NCI-H748 (cell line): ENCODE results near the gene GNB3.

Source experiments
- DNase-seq: peaks from one replicate; lab custom pipeline; 2025; ENCODE audit not compliant: unreplicated experiment; lab: John Stamatoyannopoulos, UW

The GNB3 gene

DNA sequence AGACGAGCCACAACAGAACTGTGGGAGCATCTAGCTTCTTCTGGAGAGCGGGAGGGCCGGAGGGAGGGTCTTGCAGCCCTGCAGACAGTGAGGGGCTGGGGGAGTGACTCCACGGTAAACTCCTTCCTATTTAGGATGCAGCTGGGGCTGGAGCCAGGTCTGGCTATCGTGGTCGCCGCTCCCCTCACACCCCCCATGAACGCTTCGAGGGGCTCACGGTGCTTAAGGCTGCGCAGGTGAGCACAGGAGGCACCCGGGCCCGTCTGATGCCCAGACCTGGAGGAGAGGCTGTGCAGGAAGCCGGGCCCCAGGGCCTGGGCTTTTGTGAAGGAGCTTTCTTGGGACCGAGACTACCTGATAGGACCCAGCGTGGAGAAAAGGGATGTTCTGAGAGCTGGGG, 3.9 kb upstream of the GNB3 start:
- no peak for DNase-seq

DNA sequence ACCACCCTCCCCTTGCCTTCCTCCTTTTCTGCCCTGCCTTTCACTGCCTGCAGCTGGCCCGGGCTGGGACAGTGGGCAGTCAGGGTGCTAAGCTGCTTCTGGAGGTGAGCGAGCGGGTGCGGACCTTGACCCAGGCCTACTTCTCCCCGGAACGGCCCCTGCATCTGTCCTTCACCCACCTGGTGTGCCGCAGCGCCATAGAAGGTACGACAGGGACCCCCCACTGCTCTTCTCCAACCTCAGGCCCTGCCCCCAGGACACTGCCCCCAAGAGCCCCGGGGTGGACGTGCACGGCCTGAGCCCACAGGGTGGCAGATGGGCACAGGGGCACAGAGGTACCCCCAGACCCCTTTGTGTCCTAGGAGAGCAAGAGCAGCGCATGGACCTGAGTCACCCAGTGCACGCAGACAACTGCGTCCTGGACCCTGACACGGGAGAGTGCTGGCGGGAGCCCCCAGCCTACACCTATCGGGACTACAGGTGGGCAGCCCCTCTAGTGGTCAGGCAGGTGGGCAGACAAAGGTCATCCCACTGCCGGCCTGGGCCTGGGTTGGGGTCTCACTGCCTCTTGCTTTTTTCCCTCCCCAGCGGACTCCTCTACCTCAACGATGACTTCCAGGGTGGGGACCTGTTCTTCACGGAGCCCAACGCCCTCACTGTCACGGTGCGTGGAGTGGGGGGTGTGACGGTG, 3.2 kb upstream of the GNB3 start:
- DNase-seq = no peak

DNA sequence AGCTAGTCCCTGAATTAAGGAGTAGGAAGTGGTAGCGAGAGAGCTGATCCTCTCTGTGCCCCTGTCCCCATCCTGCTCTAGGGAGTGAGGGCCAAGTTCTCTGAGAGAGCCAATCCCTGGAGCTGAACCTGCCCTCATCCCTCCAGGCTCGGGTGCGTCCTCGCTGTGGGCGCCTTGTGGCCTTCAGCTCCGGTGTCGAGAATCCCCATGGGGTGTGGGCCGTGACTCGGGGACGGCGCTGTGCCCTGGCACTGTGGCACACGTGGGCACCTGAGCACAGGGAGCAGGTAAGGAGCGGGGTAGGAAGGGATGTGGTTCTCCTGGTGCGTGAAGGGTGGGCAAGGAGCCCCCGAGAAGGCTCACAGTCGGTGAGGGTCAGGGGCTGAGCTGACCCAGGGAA, 1.9 kb upstream of the GNB3 start:
- DNase-seq = no peak

DNA sequence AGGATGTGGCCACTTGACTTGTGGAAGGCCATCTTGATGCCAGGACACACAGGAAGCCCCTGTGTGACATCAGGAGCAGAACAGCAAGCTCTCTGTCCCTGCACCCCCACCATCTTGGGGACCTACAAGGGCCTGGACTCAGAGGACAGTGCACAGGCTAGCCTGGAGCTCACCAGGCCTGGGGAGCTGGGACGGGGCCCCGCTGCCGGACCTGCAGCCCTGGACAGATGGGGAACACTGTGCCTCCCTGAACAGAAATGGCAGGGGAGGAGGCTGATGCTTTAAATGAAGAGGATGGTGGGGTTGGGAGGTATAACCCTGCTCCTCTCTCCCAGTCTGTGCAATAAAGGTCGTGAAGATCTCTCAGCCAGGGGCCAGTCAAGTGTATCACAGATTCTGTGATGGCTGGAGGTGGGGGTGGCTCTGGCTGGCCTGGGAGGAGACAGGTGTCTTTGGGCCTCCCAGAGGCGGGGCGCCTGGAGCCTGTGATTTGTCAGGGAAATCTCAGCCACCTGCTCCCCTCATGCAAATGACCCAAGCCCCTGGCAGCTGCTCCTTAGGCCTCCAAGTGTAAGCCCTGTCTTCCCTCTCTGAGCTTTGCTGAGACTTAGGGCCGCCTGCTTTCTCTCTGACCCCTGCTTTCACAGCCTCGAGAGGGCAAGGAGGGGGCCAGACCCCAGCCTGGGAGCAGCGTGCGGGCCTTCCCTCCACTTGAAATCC, 1.1 kb upstream of the GNB3 start:
- DNase-seq = peak; percentile 19

DNA sequence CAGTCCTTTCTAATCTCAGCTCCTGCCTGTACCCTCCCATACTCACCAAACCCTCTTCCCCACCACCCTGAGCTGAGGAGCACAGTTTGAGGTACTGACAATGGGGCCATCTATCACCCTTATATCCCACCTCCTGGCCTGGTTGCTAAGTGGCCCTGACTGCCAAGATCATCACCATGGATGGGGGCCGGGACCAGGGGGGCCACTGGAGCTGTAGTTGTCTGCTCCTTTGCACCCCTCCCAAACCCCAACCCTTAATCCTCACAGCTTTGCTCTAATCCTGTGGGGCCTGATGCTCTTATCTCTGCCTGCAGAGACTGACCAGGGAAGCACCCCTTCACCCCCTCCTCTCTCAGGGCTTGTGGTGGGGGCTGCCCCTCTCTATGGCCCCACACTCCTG, 395 bp upstream of the GNB3 start:
- no peak for DNase-seq

DNA sequence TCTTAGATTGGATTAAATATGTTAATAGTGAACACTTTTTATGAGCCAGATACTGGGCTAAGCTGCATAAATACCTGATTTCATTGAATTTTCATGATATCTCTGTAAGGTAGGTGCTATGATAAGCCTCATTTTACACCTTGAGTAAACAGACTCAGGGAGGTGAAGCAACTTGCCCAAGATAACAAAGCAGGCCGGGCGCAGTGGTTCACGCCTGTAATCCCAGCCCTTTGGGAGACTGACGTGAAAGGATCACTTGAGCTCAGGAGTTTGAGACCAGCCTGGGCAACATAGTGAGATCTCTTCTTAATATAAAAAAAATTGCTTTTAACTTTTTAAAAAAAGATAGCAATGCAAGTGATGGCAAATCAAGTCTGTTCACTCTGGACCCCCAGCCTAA, 1.4 kb downstream of the GNB3 start:
- no peak for DNase-seq

DNA sequence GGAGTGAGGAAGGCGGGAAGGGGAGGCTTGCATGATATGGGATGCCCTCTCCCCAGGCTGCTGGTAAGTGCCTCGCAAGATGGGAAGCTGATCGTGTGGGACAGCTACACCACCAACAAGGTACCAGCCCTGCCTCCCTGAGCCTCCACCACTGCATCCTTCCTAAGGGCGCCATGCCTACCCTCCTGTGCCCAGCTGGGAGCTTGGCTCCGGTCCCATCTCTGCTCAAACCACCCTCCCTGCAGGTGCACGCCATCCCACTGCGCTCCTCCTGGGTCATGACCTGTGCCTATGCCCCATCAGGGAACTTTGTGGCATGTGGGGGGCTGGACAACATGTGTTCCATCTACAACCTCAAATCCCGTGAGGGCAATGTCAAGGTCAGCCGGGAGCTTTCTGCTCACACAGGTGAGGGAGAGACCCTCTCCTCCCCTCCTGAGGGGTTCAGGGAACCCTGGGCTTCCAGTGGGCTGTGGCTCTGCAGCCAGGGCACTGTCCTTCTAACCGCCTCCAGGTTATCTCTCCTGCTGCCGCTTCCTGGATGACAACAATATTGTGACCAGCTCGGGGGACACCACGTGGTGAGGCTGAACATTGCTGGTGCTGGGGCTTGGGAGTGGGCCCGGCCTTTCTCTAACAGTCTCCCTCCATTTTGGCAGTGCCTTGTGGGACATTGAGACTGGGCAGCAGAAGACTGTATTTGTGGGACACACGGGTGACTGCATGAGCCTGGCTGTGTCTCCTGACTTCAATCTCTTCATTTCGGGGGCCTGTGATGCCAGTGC, 2.6 kb downstream of the GNB3 start:
- no peak for DNase-seq

DNA sequence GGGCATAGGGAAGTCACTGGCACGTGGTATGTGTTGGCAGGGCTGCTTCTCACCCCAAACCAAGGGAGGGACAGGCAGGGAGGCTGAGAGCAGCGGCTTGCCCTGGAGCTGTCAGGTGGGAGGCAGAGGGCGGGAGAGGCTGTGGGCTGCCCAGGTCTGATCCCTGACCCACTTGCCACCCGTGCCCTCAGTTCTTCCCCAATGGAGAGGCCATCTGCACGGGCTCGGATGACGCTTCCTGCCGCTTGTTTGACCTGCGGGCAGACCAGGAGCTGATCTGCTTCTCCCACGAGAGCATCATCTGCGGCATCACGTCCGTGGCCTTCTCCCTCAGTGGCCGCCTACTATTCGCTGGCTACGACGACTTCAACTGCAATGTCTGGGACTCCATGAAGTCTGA, 4.7 kb downstream of the GNB3 start:
- no peak for DNase-seq

DNA sequence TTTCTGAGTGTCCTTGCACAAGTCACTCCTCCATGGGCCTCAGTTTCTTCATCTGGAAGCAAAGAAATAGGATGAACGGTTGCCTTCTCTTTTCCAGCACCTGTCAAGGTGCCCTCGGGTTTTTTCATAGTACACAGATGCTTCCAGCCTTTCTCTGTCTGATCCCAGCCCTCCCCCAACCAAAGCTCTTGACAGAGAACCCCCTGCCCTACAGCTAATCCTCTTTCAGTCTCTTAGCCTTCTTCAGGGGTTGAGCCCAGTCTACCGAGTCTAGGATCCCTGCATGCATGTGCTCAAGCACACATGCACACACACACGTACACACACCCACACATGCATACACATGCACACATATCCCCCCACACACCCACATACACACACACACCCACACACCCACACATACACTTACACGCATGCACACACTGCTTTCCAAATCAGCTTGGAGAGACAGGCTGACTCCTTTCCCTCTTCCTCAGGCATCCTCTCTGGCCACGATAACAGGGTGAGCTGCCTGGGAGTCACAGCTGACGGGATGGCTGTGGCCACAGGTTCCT, 5.7 kb downstream of the GNB3 start:
- no peak for DNase-seq

DNA sequence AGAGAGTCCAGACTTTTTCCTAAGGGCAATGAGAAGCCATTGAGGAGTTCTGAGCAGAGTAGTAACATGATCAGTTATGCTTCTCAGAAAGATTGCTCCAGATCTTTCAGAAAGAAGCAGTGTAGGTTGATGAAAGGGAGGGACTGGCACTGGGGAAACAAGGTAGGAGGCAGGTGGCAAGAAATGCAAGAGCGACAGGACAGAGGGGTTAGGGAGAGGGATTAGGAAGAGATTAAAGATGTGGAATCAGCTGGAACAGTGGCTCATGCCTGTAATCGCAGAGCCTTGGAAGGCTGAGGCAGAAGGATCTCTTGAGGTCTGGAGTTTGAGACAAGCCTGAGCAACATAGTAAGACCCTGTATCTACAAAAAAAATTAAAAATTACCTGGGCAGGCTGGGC, 7.0 kb downstream of the GNB3 start:
- DNase-seq = no peak

DNA sequence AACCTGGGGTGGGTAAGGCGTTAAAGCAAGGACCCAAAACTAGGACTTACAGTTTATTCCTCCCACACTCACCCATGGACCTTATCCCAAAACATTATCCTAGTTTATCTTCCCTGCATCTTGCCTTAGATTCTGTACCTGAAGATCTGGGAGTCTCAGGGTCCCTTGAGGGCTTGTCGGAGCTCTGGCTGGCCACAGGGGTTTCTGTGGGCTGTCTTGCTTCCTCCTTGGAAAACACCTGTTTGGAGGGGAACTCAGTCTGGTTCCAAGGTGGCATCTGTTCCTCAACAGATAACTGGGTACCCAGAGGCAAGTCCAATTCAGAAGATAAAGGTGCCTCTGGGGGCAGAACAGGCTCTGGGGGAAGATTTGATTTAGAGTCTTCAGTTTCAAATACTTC, 8.7 kb downstream of the GNB3 start:
- no peak for DNase-seq

DNA sequence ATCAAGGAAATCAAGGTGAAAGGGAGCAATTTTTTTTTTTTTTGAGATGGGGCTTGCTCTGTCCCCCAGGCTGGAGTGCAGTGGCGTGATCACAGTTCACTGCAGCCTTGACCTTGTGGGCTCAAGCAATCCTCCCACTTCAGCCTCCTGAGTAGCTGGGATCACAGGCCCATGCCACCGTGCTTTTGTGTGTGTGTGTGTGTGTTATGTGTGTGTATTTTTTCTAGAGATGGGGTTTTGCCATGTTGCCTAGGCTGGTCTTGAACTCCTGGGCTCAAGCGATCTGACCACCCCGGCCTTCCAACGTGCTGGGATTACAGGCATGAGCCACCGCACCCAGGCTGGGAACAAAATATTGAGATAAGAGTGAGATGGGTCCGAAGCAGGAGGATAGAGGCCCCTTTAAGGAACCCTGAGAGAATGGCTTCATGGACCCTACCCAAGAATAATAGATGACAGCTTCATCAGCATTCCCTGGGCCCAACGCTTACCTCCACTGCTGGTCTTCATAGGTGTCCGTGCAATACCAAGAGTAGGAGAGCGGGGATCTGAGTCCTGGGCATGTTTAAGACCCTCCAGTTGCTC, 9.3 kb downstream of the GNB3 start:
- DNase-seq = no peak

DNA sequence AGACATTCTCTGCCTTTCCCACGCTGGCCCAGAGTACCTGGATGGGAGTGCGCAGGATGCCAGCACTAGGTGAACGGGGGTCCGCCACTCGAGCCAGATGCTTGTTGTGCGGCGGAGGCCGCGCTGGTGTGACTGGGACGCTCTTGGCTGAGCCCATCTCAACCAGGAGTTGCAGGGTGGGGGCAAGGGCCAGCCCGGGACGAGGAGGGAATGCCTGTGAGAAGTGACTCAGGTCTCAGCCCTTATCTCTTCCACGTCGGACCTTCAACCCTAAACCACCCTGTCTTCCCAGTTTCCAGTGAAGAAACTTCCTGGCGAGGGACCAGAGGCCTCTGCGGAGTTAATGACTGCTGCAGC, 10.0 kb downstream of the GNB3 start:
- DNase-seq = no peak

DNA sequence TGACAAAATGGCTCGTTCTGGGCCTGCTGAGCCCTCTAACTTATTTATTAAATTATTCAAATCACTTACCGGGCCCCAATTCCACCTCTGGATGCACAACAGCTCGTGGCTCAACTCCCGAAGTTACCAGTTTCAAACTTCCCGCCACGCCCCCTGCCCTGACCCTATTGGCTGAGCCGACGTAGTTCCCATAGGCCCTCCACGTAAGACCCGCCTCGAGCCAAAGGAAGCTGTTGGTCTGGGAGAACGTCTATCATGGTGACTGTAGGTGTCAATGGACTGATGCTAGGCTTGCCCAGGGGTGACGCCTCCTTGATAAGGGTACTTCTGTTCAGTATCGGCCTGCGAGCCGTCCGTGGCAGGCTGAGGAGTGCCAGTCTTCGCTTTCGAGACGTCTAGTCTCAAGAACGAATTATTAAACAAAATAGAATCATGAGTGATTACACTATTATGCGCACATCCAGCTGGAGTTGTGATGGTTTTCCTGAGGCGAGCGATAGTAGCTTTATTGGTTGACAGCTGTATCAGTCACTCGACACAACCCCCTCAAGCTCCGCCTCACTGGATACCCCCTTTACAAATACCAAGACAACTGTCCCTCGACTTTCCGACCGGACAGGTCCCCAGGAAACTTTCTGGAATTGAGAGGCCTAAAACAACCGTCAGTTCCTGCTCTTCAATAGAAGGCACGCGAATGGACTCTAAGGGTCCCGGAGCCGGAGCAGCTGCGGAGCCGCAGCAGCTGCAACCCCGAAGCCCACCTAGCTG, 10.6 kb downstream of the GNB3 start, which contains the start of gene CDCA3:
Gene CDCA3, minus strand, starts transcription at position 134 of the 768 bp plus-strand sequence. CDS start 334 bp downstream, outside the sequence.
- DNase-seq = peak; percentile 98

DNA sequence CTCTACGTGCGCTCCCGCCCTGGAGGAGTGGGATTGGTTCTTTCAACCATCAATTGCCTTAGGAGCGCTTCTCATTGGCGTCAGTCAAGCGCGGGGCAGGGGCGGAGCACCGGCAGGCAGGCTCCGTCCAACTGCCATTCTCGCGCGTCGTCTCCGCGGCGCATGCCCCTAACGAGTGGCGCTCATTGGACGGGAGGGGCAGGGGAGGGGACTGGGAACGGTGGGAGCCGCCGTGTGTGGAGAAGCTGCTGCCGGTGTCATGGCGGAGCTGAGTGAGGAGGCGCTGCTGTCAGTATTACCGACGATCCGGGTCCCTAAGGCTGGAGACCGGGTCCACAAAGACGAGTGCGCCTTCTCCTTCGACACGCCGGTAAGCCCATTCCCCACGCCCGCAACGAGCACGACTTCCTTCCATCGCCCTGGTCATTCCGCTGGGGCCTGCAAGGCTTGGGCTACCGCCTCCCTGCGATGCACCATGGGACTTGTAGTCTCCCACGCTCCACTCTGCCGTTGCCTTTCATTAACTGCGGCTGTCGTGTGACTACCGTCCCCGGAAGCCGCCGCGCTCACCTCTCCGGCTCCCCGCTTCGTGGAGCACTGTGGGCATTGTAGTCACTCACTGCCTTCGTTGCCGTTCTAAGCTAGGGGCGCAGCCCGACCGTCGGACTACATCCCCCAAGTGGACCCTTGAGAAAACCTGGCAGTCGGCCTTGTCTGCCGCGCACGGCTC, 11.4 kb downstream of the GNB3 start, which contains the start of gene USP5:
Gene USP5, plus strand, starts transcription at position 230 of the 730 bp plus-strand sequence. Its CDS starts 30 bp downstream, at position 260.
- peak; percentile 99 for DNase-seq

DNA sequence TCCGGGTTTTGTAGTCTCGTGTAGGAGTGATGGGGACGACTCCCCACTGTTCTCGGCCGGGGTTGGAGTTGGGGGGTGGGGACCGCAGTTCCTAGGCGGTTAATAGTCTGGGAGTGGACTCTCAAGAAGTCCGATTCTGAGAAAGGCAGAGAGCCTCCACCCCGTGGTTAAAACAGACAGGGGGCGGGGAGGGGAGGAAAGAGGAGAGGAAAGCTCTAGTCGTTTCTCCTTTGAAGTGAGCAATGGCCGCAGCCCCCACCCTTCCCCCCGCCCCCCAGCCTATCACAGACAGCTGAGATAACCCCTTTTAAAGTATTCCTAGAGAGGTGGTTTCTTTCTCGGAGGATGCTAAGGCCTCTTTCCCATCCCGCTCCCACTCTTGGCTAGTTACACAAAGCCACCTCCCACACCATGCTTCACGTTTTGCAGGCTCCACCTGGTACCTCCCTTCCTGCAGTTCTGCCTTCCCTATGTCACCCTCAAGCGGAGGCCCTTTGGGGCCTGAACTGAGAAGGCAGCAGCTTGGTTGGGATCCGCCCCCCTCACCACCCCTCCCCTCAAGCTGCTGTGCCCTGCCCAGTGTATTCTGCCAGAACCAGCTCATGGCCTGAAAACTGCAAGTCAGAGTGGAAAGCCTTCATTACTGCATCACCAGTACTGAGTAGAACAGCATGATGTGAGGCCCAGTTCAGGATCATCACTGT, 12.1 kb downstream of the GNB3 start:
- peak; percentile 40 for DNase-seq

DNA sequence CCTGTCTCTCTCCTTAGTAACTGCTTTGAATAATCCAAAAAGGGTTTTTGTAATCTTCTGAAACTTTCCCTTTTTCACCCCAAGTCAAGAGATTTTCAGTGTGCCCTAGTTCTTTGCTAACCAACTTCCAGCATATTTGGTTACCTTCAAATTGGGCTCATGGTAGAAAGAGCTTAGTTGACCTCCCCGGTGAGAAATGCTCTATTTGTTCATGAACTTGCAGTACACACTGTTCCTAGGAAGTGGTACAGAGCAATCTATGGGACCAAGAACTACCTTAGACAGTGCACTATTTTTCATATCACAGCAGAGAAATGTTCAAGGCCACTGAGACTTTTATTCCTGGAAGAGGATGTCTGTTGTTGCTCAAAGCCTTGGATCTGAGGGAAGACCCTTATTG, 12.9 kb downstream of the GNB3 start:
- no peak for DNase-seq

DNA sequence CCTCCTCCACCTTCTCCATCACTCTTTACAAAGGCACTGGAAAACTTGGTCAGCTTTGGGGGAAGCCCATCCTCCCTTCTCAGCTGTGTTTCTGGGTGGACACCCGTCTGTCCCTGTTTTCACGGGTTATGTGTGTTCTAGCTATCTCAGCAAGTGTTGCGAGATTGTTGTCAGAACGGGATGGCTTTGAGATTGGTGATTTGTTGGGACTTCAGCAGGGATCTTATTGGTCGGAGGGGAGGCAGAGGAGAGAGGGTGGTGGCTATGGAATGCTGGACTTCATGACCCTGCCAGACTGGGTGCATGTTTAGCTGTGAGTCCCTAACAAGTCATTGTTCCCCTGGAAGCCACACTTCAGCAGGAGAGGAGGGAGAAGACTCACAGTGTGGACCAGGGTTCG, 13.3 kb downstream of the GNB3 start:
- no peak for DNase-seq

DNA sequence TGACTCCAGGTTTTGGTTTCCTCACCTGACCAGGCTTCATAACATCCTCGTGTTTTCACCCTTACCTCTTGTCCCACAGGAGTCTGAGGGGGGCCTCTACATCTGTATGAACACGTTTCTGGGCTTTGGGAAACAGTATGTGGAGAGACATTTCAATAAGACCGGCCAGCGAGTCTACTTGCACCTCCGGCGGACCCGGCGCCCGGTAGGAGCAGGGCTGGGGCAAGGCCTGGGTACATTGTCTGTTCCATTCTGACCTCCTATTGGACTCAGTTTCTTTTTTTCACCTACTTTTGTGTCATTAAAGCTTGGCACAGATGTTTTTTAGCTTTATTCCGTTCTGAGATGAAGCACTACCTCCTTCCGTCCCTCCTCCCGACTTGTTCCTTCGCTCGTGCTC, 14.6 kb downstream of the GNB3 start:
- no peak for DNase-seq
